GM12801 (cell line): ENCODE measurements around the gene KCTD17.

Experiments used
- CTCF ChIP-seq: IDR thresholded peaks from one replicate; pipeline ENCODE4 v1.5.1; 2011; ENCODE audit warnings: control low read depth; ENCODE audit not compliant: insufficient read length; ENCODE audit errors: extremely low read depth

The KCTD17 gene

DNA sequence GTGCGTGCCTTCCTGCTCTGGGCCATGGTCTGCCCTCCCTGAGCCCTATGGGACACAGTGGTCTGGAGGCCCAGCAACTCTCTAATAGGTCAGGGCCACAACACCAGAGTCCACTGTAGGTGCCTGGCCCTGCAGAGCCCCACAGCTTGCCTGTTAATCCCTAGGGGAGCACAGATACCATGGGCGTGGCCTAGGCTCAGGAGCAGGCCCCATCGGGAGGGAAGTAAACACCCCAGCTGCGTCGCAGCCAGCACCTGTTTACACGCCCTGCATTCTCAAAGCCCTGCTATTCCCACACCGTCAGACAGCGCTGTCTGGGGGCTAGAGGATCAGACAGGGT lies 2.5 kb downstream of the KCTD17 start:
- TF ChIP-seq CTCF: no peak

- no peak for TF ChIP-seq CTCF
Measured at GRCh38 chr22:37054600-37055365, 3.2 kb downstream of the KCTD17 start.

DNA sequence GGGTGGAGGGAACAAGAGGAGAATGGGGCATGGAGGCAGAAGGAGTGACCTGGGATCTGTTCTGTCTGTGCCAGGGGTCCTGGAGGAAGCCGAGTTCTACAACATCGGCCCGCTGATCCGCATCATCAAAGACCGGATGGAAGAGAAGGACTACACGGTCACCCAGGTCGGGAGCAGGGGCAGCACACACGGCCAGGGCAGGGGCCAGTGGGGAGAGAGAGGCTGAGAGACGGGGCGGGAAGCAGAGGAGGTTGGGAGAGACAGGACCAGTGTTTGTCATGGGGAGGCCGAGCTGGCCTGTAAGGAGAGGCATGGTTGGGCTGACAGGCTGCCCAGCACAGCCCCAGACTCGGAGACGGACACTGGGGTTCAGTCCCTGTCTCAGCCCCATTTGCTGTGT lies 4.7 kb downstream of the KCTD17 start:
- no peak for TF ChIP-seq CTCF

GRCh38 chr22:37057226-37057625 lies 5.7 kb downstream of the KCTD17 start:
- no peak for TF ChIP-seq CTCF

GRCh38 chr22:37057796-37058510 lies 6.4 kb downstream of the KCTD17 start:
- TF ChIP-seq CTCF: no peak

DNA sequence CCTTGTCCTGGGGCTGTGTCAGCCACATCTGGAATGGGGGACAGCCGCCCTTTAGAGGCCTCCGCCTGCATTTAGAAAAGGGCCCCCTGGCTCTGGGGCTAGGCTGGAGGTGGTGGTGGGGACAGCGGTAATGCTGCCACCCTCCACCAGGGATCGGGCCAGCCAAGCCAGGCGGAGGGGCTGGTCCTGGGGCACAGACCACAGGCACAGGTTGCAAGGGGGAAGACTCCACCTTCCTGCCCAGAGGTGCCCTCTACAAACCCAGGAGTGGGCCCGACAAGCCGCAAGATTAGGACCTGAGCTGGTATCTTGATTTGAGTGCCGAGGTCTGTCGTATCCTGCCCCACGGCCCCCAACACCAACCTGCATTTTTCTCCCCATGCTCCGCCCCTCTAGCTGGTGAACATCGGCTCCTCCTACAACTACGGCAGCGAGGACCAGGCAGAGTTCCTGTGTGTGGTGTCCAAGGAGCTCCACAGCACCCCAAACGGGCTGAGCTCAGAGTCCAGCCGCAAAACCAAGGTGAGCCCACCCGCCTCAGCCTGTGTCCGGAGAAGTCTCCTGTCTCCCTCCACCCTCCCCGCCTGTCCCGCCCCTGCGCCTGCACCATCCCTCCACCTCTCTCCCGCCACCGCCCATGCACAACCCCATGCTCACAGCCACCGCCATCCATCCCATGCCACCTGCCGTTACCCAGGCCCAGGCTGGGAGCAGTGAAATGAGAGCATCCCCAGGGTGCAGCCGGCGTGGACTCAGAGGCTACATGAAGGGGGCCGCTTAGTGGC lies 7.6 kb downstream of the KCTD17 start:
- no peak for TF ChIP-seq CTCF

GRCh38 chr22:37059876-37060449 lies 8.4 kb downstream of the KCTD17 start:
- TF ChIP-seq CTCF: no peak
